MM.1S (cell line): ENCODE results near the gene CERS3.

Source experiments
- CTCF ChIP-seq: fragments of 300-600 bp; sonication (generic); IDR thresholded peaks from 2 replicates; pipeline ENCODE4 v1.5.1; 2016; ENCODE audit warnings: antibody characterized with exemption, low read length, mixed read lengths
- EZH2 ChIP-seq: fragments of 300-600 bp; sonication (generic); optimal IDR thresholded peaks from 2 replicates; pipeline ENCODE3; 2017; ENCODE audit warnings: low read depth, mild to moderate bottlenecking, antibody characterized with exemption, low read length, mixed read lengths

DNA sequence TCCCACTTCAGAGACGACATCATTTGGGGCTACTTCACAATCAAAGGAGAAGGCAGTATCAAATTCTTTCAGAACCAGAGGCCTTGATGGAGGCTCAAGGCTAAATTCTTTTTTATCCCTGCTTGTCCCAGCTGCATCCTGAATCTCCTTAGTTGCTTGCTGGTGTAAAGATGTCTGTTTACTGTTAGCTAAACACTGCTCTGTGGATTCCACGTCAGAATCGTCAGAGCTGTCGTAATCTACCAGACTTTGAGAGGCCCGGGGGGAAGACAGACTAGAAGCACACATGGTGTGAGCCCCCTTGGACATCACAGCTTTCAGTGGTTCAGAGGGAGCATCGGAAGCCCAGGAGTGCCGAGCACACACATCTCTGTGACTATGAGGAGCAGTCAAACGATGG is 40.6 kb upstream of the CERS3 start:
- TF ChIP-seq CTCF (no peak), EZH2 (no peak)
